Head of caudate nucleus (tissue), 42 donors: ENCODE measurements around the gene ECPAS.
"Not testable (repeated sequence)": the region's sequence is repeated elsewhere in the genome, so short reads cannot be mapped to it uniquely, and the experiment has no call there.

ENCODE experiments used
- DNase-seq, 42 donors: peaks; one replicate each; pipeline versions ENCODE4 v3.0.0 to v3.0.0-alpha.2; 2020 to 2021; ENCODE audit warnings: mixed read lengths in 7 of 42
- intact Hi-C: fragments of 100-400 bp; cut with DNase I; formaldehyde crosslinking; loops from one replicate; pipeline ENCODE4 v1.15.0; 2022

Gene ECPAS

GRCh38 chr9:111482694-111483438, 1.3 kb downstream of the ECPAS start:
- peak; percentile 53 to 91 (median 80) for DNase-seq
- intact Hi-C loops: loop anchor here (5.0 to 10.0 kb wide), 2 partner anchors 44 to 68 kb away; partner anchors contain the start of gene ZNF483

GRCh38 chr9:111481885-111482636, 2.1 kb downstream of the ECPAS start:
- intact Hi-C loops: loop anchor here (5.0 to 10.0 kb wide), 2 partner anchors 45 to 67 kb away; partner anchors contain the start of gene ZNF483
- peak in 1 of 42 donors; percentile 25 for DNase-seq

GRCh38 chr9:111477677-111478076, 6.5 kb downstream of the ECPAS start:
- intact Hi-C loops: no loop called here
- DNase-seq: no peak

- no peak for DNase-seq
- intact Hi-C loops: no loop called here
Measured at GRCh38 chr9:111475195-111475594, 9.0 kb downstream of the ECPAS start.

GRCh38 chr9:111474385-111474784, 9.8 kb downstream of the ECPAS start:
- DNase-seq: no peak
- intact Hi-C loops: no loop called here

- no peak for DNase-seq
- intact Hi-C loops: no loop called here
Measured at GRCh38 chr9:111467778-111468367, 16.3 kb downstream of the ECPAS start.

- intact Hi-C loops: no loop called here
- DNase-seq: no peak
Measured at GRCh38 chr9:111463048-111463447, 21.1 kb downstream of the ECPAS start.

- no peak for DNase-seq
Measured at GRCh38 chr9:111458139-111459009, 25.8 kb downstream of the ECPAS start.

GRCh38 chr9:111456529-111456928, 27.7 kb downstream of the ECPAS start:
- peak in 1 of 42 donors; percentile 22 for DNase-seq
- intact Hi-C loops: no loop called here

More at GRCh38 chr9:111458139-111459009, 25.8 kb downstream of the ECPAS start:
- intact Hi-C loops: no loop called here

GRCh38 chr9:111455638-111456037, 28.5 kb downstream of the ECPAS start:
- intact Hi-C loops: no loop called here
- no peak for DNase-seq

- no peak for DNase-seq
- intact Hi-C loops: no loop called here
Measured at GRCh38 chr9:111454751-111455150, 29.4 kb downstream of the ECPAS start.

- DNase-seq: no peak
- intact Hi-C loops: no loop called here
Measured at GRCh38 chr9:111451570-111451969, 32.6 kb downstream of the ECPAS start.

- DNase-seq: no peak
- intact Hi-C loops: no loop called here
Measured at GRCh38 chr9:111450124-111450523, 34.1 kb downstream of the ECPAS start.

GRCh38 chr9:111449705-111450104, 34.5 kb downstream of the ECPAS start:
- DNase-seq: no peak
- intact Hi-C loops: no loop called here

GRCh38 chr9:111445799-111446198, 38.4 kb downstream of the ECPAS start:
- DNase-seq, intact Hi-C loops: not testable (repeated sequence)

- no peak for DNase-seq
- intact Hi-C loops: no loop called here
Measured at GRCh38 chr9:111443454-111443853, 40.7 kb downstream of the ECPAS start.

- no peak for DNase-seq
- intact Hi-C loops: no loop called here
Measured at GRCh38 chr9:111442360-111443027, 41.7 kb downstream of the ECPAS start.

- no peak for DNase-seq
- intact Hi-C loops: no loop called here
Measured at GRCh38 chr9:111440226-111440625, 44.0 kb downstream of the ECPAS start.
